HCT116 (cell line): ENCODE results near the gene ROR2.

Source experiments
- CEBPB ChIP-seq: IDR thresholded peaks from 2 replicates; pipeline ENCODE4 v1.6.1; 2012; ENCODE audit warnings: low read depth
- CTCF ChIP-seq, 3 experiments: fragments of 200-600 bp in 1 of 3; sonication (generic) in 1 of 3; IDR thresholded peaks in 2 of 3; conservative IDR thresholded peaks in 1 of 3; 2 replicates each; pipeline ENCODE4 v1.5.1; 2012 to 2017; ENCODE audit warnings: low read depth in 2 of 3, low read length in 2 of 3, antibody characterized with exemption in 1 of 3, borderline replicate concordance in 1 of 3, control low read depth in 1 of 3, mild to moderate bottlenecking in 1 of 3, mixed read lengths in 1 of 3, mixed run types in 1 of 3, moderate library complexity in 1 of 3; ENCODE audit not compliant: insufficient read depth in 1 of 3
- ELF1 ChIP-seq: IDR thresholded peaks from 2 replicates; pipeline ENCODE4 v1.6.1; 2012; ENCODE audit warnings: low read depth, borderline replicate concordance
- EZH2 ChIP-seq: fragments of 200-600 bp; sonication (generic); IDR thresholded peaks from 2 replicates; pipeline ENCODE4 v1.6.1; 2017; ENCODE audit warnings: antibody characterized with exemption, mixed run types
- EZH2phosphoT487 ChIP-seq: fragments of 200-600 bp; IDR thresholded peaks from 2 replicates; pipeline ENCODE4 v1.6.1; 2018; ENCODE audit warnings: antibody characterized with exemption, borderline replicate concordance
- FOSL1 ChIP-seq: IDR thresholded peaks from 2 replicates; pipeline ENCODE4 v1.6.1; 2012; ENCODE audit warnings: low read depth
- POLR2A ChIP-seq: IDR thresholded peaks from 2 replicates; pipeline ENCODE4 v1.7.0; 2011; ENCODE audit warnings: borderline replicate concordance; ENCODE audit not compliant: insufficient read depth, insufficient read length; ENCODE audit errors: extremely low read depth
- POLR2AphosphoS5 ChIP-seq: IDR thresholded peaks from 2 replicates; pipeline ENCODE4 v1.6.1; 2011; ENCODE audit warnings: mild to moderate bottlenecking, low read depth, low read length, moderate library complexity
- RAD21 ChIP-seq: IDR thresholded peaks from 2 replicates; pipeline ENCODE4 v1.6.1; 2012; ENCODE audit warnings: low read depth, mild to moderate bottlenecking
- SIN3A ChIP-seq: IDR thresholded peaks from 2 replicates; pipeline ENCODE4 v1.6.1; 2012; ENCODE audit warnings: low read depth
- TCF7L2 ChIP-seq: IDR thresholded peaks from 2 replicates; pipeline ENCODE4 v1.7.0; 2011; ENCODE audit warnings: borderline replicate concordance, inconsistent platforms; ENCODE audit not compliant: insufficient read depth, insufficient read length; ENCODE audit errors: extremely low read depth
- ZBTB33 ChIP-seq: IDR thresholded peaks from 2 replicates; pipeline ENCODE4 v1.6.1; 2011; ENCODE audit warnings: mild to moderate bottlenecking, low read length, moderate library complexity; ENCODE audit not compliant: insufficient replicate concordance; ENCODE audit errors: extremely low read depth
- TF ChIP-seq, protein P1 (sequence below): IDR thresholded peaks from 2 replicates; pipeline ENCODE4 v1.6.1; 2012; ENCODE audit warnings: low read depth

- TF ChIP-seq POLR2A (no peak), CTCF (IDR thresholded peaks at IDR 0.05 in 2 of 3, conservative IDR thresholded peaks at IDR 0.05 in 1 of 3; ENCODE audit: borderline replicate concordance in 1 of 3, insufficient read depth in 1 of 3, low read depth in 2 of 3, low read length in 2 of 3) (no peak), RAD21 (no peak), TCF7L2 (no peak), POLR2AphosphoS5 (no peak), EZH2phosphoT487 (no peak), FOSL1 (no peak), EZH2 (no peak), CEBPB (no peak), ZBTB33 (no peak), ELF1 (no peak), SIN3A (no peak)
- TF ChIP-seq, protein P1, sequence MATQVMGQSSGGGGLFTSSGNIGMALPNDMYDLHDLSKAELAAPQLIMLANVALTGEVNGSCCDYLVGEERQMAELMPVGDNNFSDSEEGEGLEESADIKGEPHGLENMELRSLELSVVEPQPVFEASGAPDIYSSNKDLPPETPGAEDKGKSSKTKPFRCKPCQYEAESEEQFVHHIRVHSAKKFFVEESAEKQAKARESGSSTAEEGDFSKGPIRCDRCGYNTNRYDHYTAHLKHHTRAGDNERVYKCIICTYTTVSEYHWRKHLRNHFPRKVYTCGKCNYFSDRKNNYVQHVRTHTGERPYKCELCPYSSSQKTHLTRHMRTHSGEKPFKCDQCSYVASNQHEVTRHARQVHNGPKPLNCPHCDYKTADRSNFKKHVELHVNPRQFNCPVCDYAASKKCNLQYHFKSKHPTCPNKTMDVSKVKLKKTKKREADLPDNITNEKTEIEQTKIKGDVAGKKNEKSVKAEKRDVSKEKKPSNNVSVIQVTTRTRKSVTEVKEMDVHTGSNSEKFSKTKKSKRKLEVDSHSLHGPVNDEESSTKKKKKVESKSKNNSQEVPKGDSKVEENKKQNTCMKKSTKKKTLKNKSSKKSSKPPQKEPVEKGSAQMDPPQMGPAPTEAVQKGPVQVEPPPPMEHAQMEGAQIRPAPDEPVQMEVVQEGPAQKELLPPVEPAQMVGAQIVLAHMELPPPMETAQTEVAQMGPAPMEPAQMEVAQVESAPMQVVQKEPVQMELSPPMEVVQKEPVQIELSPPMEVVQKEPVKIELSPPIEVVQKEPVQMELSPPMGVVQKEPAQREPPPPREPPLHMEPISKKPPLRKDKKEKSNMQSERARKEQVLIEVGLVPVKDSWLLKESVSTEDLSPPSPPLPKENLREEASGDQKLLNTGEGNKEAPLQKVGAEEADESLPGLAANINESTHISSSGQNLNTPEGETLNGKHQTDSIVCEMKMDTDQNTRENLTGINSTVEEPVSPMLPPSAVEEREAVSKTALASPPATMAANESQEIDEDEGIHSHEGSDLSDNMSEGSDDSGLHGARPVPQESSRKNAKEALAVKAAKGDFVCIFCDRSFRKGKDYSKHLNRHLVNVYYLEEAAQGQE: no peak
Measured at GRCh38 chr9:91733006-91733624, 216.9 kb downstream of the ROR2 start.
